T-helper 2 cell (primary cell): ENCODE results near the gene CFAP161.
A peak's percentile ranks its signal among the peaks of the same experiment; 100 is the strongest.

Source experiments
- DNase-seq, 5 experiments: peaks; one replicate each; pipeline versions ENCODE4 v3.0.0 to v3.0.0-alpha.2; 2012 to 2022
- total RNA-seq, 2 donors: gene quantifications; one replicate each; lab custom pipeline; 2026; lab: John Stamatoyannopoulos, UW

CFAP161 gene
- total RNA-seq, result 0.07 to 0.31 reads per million in 2 donors

- peak in 2 of 5 experiments; percentile 7 to 18 for DNase-seq
Measured at GRCh38 chr15:81133782-81134461, at the start of gene CFAP161. CFAP161 (plus strand) TSS chr15:81134270; CDS start chr15:81134330, 60 bp downstream.

- DNase-seq, result no peak
Measured at GRCh38 chr15:81084716-81085115, 49.4 kb upstream of the CFAP161 start.

GRCh38 chr15:81085213-81085612, 48.9 kb upstream of the CFAP161 start:
- no peak for DNase-seq

- no peak for DNase-seq
Measured at GRCh38 chr15:81085898-81086297, 48.2 kb upstream of the CFAP161 start.

GRCh38 chr15:81087066-81087465, 47.0 kb upstream of the CFAP161 start:
- DNase-seq, result no peak

GRCh38 chr15:81087694-81088093, 46.4 kb upstream of the CFAP161 start:
- DNase-seq, result no peak

- no peak for DNase-seq
Measured at GRCh38 chr15:81088470-81089013, 45.5 kb upstream of the CFAP161 start.

- no peak for DNase-seq
Measured at GRCh38 chr15:81091889-81092558, 42.0 kb upstream of the CFAP161 start.

- DNase-seq, result no peak
Measured at GRCh38 chr15:81092559-81092902, 41.5 kb upstream of the CFAP161 start.

GRCh38 chr15:81093961-81094360, 40.1 kb upstream of the CFAP161 start:
- no peak for DNase-seq

GRCh38 chr15:81095690-81096365, 38.2 kb upstream of the CFAP161 start:
- no peak for DNase-seq

GRCh38 chr15:81096398-81096797, 37.7 kb upstream of the CFAP161 start:
- no peak for DNase-seq

- no peak for DNase-seq
Measured at GRCh38 chr15:81097116-81097889, 36.8 kb upstream of the CFAP161 start.

- DNase-seq, result no peak
Measured at GRCh38 chr15:81097890-81098280, 36.2 kb upstream of the CFAP161 start.

- DNase-seq, result no peak
Measured at GRCh38 chr15:81098349-81098748, 35.7 kb upstream of the CFAP161 start.

GRCh38 chr15:81098861-81099651, 35.0 kb upstream of the CFAP161 start:
- DNase-seq, result no peak

- no peak for DNase-seq
Measured at GRCh38 chr15:81101894-81102815, 31.9 kb upstream of the CFAP161 start.

GRCh38 chr15:81103857-81104256, 30.2 kb upstream of the CFAP161 start:
- no peak for DNase-seq

- DNase-seq, result no peak
Measured at GRCh38 chr15:81105545-81105944, 28.5 kb upstream of the CFAP161 start.

GRCh38 chr15:81106560-81106959, 27.5 kb upstream of the CFAP161 start:
- DNase-seq, result peak in 3 of 5 experiments; percentile 1 to 38 (median 18)

- DNase-seq, result no peak
Measured at GRCh38 chr15:81107889-81108288, 26.2 kb upstream of the CFAP161 start.
